Neuronal stem cell (in vitro differentiated cells): ENCODE measurements around the gene MRM2.
A peak's percentile ranks its signal among the peaks of the same experiment; 100 is the strongest.
"Not testable (repeated sequence)": the region's sequence is repeated elsewhere in the genome, so short reads cannot be mapped to it uniquely, and the experiment has no call there.

Source experiments
- DNase-seq: peaks from one replicate; pipeline ENCODE4 v3.0.0-alpha.2; 2013; ENCODE audit warnings: low spot score
- H2AFZ ChIP-seq: one replicate; pipeline ENCODE4 v1.6.1; 2013; ENCODE audit warnings: mild to moderate bottlenecking, low read length, inconsistent platforms
- H2AK5ac ChIP-seq: 2 replicates; pipeline ENCODE4 v1.6.1; 2013; ENCODE audit warnings: low read depth, mild to moderate bottlenecking, inconsistent platforms, low read length, moderate library complexity, mixed read lengths
- H2BK120ac ChIP-seq: 2 replicates; pipeline ENCODE4 v1.6.1; 2013; ENCODE audit warnings: low read depth, mild to moderate bottlenecking, inconsistent platforms, low read length, moderate library complexity, mixed read lengths
- H2BK12ac ChIP-seq: one replicate; pipeline ENCODE4 v1.6.1; 2013; ENCODE audit warnings: low read length, inconsistent platforms
- H2BK15ac ChIP-seq: 2 replicates; pipeline ENCODE4 v1.6.1; 2013; ENCODE audit warnings: mild to moderate bottlenecking, low read length, inconsistent platforms, mixed read lengths
- H2BK5ac ChIP-seq: one replicate; pipeline ENCODE4 v1.6.1; 2013; ENCODE audit warnings: inconsistent platforms, mild to moderate bottlenecking, low read length, moderate library complexity
- H3K14ac ChIP-seq: one replicate; pipeline ENCODE4 v1.6.1; 2013; ENCODE audit warnings: low read length, inconsistent platforms
- H3K18ac ChIP-seq: 2 replicates; pipeline ENCODE4 v1.6.1; 2013; ENCODE audit warnings: low read length, inconsistent platforms
- H3K23ac ChIP-seq: 2 replicates; pipeline ENCODE4 v1.6.1; 2013; ENCODE audit warnings: low read depth, mild to moderate bottlenecking, mixed read lengths, low read length, inconsistent platforms; ENCODE audit not compliant: poor library complexity
- H3K27ac ChIP-seq: replicated peaks from 3 replicates; pipeline ENCODE4 v1.5.1; 2013; ENCODE audit warnings: low read length, inconsistent platforms
- H3K27me3 ChIP-seq, 3 experiments: 2 replicates each; pipeline ENCODE4 v1.6.1; 2013; ENCODE audit warnings: low read length in 3 of 3, mild to moderate bottlenecking in 2 of 3, inconsistent platforms in 1 of 3, low read depth in 1 of 3, mixed read lengths in 1 of 3, moderate library complexity in 1 of 3; ENCODE audit not compliant: control insufficient read depth in 3 of 3, insufficient read depth in 3 of 3
- H3K36me3 ChIP-seq, 2 donors: replicated peaks in 1 of 2; 2 replicates each; pipeline ENCODE4 v1.6.1; 2013; ENCODE audit warnings: low read length in 2 of 2; ENCODE audit not compliant: control insufficient read depth in 2 of 2, insufficient read depth in 2 of 2
- H3K4ac ChIP-seq: 2 replicates; pipeline ENCODE4 v1.6.1; 2013; ENCODE audit warnings: inconsistent platforms, mild to moderate bottlenecking, low read length, moderate library complexity
- H3K4me1 ChIP-seq, 2 donors: 1 replicate in 1 of 2; 2 replicates in 1 of 2; pipeline ENCODE4 v1.6.1; 2013; ENCODE audit warnings: low read length in 2 of 2, low read depth in 1 of 2; ENCODE audit not compliant: control insufficient read depth in 2 of 2, insufficient read depth in 1 of 2
- H3K4me2 ChIP-seq: one replicate; pipeline ENCODE4 v1.6.1; 2013; ENCODE audit warnings: mild to moderate bottlenecking, low read length, inconsistent platforms; ENCODE audit not compliant: insufficient read depth, poor library complexity, severe bottlenecking
- H3K4me3 ChIP-seq, 2 donors: 2 replicates each; pipeline ENCODE4 v1.5.1; 2013; ENCODE audit warnings: low read length in 2 of 2, mild to moderate bottlenecking in 2 of 2, inconsistent platforms in 1 of 2, moderate library complexity in 1 of 2
- H3K79me1 ChIP-seq: one replicate; pipeline ENCODE4 v1.6.1; 2013; ENCODE audit warnings: low read depth, mild to moderate bottlenecking, inconsistent platforms, low read length, moderate library complexity
- H3K9ac ChIP-seq: one replicate; pipeline ENCODE4 v1.6.1; 2013; ENCODE audit warnings: mild to moderate bottlenecking, low read depth, low read length, inconsistent platforms; ENCODE audit not compliant: poor library complexity
- H3K9me3 ChIP-seq, 2 donors: replicated peaks in 1 of 2; 2 replicates each; pipeline versions ENCODE3 to v1.6.1; 2013; ENCODE audit warnings: low read length in 2 of 2, mild to moderate bottlenecking in 2 of 2, inconsistent platforms in 1 of 2, low read depth in 1 of 2, mixed read lengths in 1 of 2, moderate library complexity in 1 of 2; ENCODE audit not compliant: control insufficient read depth in 2 of 2, insufficient read depth in 1 of 2
- H4K8ac ChIP-seq: one replicate; pipeline ENCODE4 v1.6.1; 2013; ENCODE audit warnings: low read depth, mild to moderate bottlenecking, inconsistent platforms, low read length, moderate library complexity
- H4K91ac ChIP-seq: one replicate; pipeline ENCODE4 v1.6.1; 2013; ENCODE audit warnings: low read length, low read depth, mild to moderate bottlenecking, inconsistent platforms; ENCODE audit not compliant: poor library complexity
- WGBS, 2 donors: extraction: QIAGEN DNeasy Blood & Tissue Kit; methylation state at CpG; one replicate each; pipeline ENCODE4 v1.1.7; 2013; ENCODE audit warnings: missing lambda C conversion rate in 2 of 2, mixed read lengths in 1 of 2; ENCODE audit not compliant: insufficient read length in 2 of 2, insufficient replicate concordance in 1 of 2; ENCODE audit errors: extremely low coverage in 2 of 2; 5-methylcytosine and 5-hydroxymethylcytosine counted together

The MRM2 gene

GRCh38 chr7:2269089-2269990 lies 27.3 kb upstream of the MRM2 start:
- H2AFZ ChIP-seq, H3K9ac ChIP-seq, H3K4ac ChIP-seq, H4K91ac ChIP-seq, H3K79me1 ChIP-seq, H3K9me3 ChIP-seq, H3K23ac ChIP-seq, H3K27me3 ChIP-seq, H3K4me3 ChIP-seq, H3K14ac ChIP-seq: not testable (repeated sequence)
- Histone ChIP-seq H2BK120ac (peak overlapping the region; percentile 93), H3K4me2 (peak overlapping the region; percentile 36), H3K27ac (peak overlapping the region; percentile 66), H2BK12ac (peak overlapping the region; percentile 97), H2BK5ac (peak overlapping the region; percentile 83), H2BK15ac (peak overlapping the region; percentile 90), H3K18ac (peak overlapping the region; percentile 94), H3K4me1 (peaks cover 8 to 17% of the 10 kb centered on the region in 2 donors), H4K8ac (peak overlapping the region; percentile 66), H3K36me3 (peaks cover 12 to 40% of the 10 kb centered on the region in 2 donors), H2AK5ac (peak overlapping the region; percentile 98)
- WGBS, 2 donors: no CpG with 5 or more reads among the region's 18 CpGs
- peak; percentile 24 for DNase-seq

GRCh38 chr7:2266911-2267310 lies 24.9 kb upstream of the MRM2 start:
- Histone ChIP-seq H3K4ac (no peak overlapping the region), H3K23ac (no peak overlapping the region), H3K4me2 (no peak overlapping the region), H3K14ac (no peak overlapping the region), H3K27me3 (no peaks in the 10 kb centered on the region), H4K91ac (no peak overlapping the region), H3K27ac (no peak overlapping the region), H3K9ac (no peak overlapping the region), H3K4me3 (no peak overlapping the region), H3K79me1 (no peaks in the 10 kb centered on the region), H2AK5ac (no peak overlapping the region), H3K4me1 (peaks cover 8 to 17% of the 10 kb centered on the region in 2 donors), H2BK5ac (no peak overlapping the region), H4K8ac (no peak overlapping the region), H2BK120ac (no peak overlapping the region), H2BK12ac (no peak overlapping the region), H3K18ac (no peak overlapping the region), H3K9me3 (peaks cover 2 to 3% of the 10 kb centered on the region in 2 donors), H2BK15ac (no peak overlapping the region), H3K36me3 (peaks cover 20 to 50% of the 10 kb centered on the region in 2 donors), H2AFZ (no peak overlapping the region)
- no CpG with 5 or more reads among the region's 10 CpGs for WGBS, 2 donors
- DNase-seq: no peak

DNA sequence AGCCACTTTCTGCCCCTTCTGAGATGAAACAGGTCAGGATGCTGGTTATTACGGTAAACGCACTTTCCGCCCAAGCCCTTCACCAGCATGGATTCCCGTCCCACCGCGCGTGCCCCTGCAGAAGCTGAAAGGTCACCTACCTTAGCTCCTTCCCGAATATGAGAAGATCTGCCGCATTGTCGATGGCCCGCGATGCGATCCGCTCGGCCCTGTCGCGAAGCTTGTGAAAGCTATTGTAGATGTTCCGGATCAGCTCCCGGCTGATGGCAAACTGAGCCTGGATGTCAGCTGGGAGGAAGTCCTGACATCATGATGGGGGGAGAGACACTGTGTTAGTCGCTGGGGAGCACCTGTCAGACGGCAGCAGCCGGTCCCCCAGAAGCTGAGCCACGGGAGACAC lies 22.2 kb upstream of the MRM2 start:
- no peak overlapping the region for H3K4me2 ChIP-seq
- no peak overlapping the region for H3K23ac ChIP-seq
- H2BK12ac ChIP-seq: no peak overlapping the region
- H4K91ac ChIP-seq: no peak overlapping the region
- WGBS, 2 donors: no CpG with 5 or more reads among the region's 23 CpGs
- H3K9me3 ChIP-seq: peaks cover 2 to 3% of the 10 kb centered on the region in 2 donors
- H3K9ac ChIP-seq: peak overlapping the region; percentile 37
- H2BK5ac ChIP-seq: no peak overlapping the region
- no peak overlapping the region for H4K8ac ChIP-seq
- H3K4me3 ChIP-seq: no peak overlapping the region
- peaks cover 21 to 53% of the 10 kb centered on the region in 2 donors for H3K36me3 ChIP-seq
- no peaks in the 10 kb centered on the region for H3K4me1 ChIP-seq
- H2BK15ac ChIP-seq: no peak overlapping the region
- H2AFZ ChIP-seq: no peak overlapping the region
- no peak overlapping the region for H2BK120ac ChIP-seq
- H3K79me1 ChIP-seq: no peaks in the 10 kb centered on the region
- H3K27me3 ChIP-seq: no peaks in the 10 kb centered on the region
- no peak overlapping the region for H3K27ac ChIP-seq
- no peak overlapping the region for H3K14ac ChIP-seq
- H3K18ac ChIP-seq: no peak overlapping the region
- H3K4ac ChIP-seq: peak overlapping the region; percentile 53
- DNase-seq: no peak
- no peak overlapping the region for H2AK5ac ChIP-seq

DNA sequence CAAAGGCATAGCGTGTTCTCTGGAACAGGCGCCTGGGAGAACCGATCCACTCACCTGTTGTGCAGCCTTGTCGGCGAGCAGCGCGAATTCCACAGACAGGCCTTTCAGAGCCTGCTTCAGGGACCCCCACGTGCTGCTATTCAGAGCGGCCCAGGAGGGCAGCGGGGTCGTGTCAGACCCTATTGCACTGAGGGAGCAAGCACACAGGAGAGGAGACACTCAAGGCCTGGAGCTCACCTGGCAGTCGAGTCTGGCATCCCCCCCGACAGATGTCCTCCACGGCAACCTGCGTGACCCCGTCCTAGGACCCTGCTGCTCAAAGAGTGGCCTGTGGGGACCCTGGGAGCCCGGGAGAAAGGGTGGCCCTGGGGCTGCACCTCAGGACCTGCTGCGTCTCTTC lies 21.2 kb upstream of the MRM2 start:
- H3K79me1 ChIP-seq: peaks cover 2% of the 10 kb centered on the region
- H2BK12ac ChIP-seq: no peak overlapping the region
- peak overlapping the region; percentile 39 for H2BK5ac ChIP-seq
- no CpG with 5 or more reads among the region's 18 CpGs for WGBS, 2 donors
- no peak overlapping the region for H4K91ac ChIP-seq
- no peak overlapping the region for H3K4ac ChIP-seq
- H3K23ac ChIP-seq: no peak overlapping the region
- H2BK15ac ChIP-seq: no peak overlapping the region
- no peak overlapping the region for H3K9ac ChIP-seq
- H3K4me1 ChIP-seq: no peaks in the 10 kb centered on the region
- H3K4me3 ChIP-seq: no peak overlapping the region
- H3K27ac ChIP-seq: no peak overlapping the region
- no peak overlapping the region for H3K4me2 ChIP-seq
- H3K27me3 ChIP-seq: no peaks in the 10 kb centered on the region
- no peak overlapping the region for H3K18ac ChIP-seq
- no peak overlapping the region for H2AK5ac ChIP-seq
- H3K14ac ChIP-seq: no peak overlapping the region
- no peak overlapping the region for H2BK120ac ChIP-seq
- H3K9me3 ChIP-seq: peaks cover 2 to 3% of the 10 kb centered on the region in 2 donors
- no peak for DNase-seq
- no peak overlapping the region for H4K8ac ChIP-seq
- H3K36me3 ChIP-seq: peaks cover 21 to 63% of the 10 kb centered on the region in 2 donors
- H2AFZ ChIP-seq: no peak overlapping the region
